Measurements from ENCODE around the gene ZNF497. TPM values are rescaled to one million over a fixed set of nuclear protein-coding genes. Genes with fewer than 3 reads are reported as not detected.

ZNF497 gene
- total and polyA plus RNA-seq, 10 of the 15 experiments (the other 5 are each of a cell fraction or from before 2014, with no cell fraction given) = 0.09 to 0.82 (median 0.28) TPM

DNA sequence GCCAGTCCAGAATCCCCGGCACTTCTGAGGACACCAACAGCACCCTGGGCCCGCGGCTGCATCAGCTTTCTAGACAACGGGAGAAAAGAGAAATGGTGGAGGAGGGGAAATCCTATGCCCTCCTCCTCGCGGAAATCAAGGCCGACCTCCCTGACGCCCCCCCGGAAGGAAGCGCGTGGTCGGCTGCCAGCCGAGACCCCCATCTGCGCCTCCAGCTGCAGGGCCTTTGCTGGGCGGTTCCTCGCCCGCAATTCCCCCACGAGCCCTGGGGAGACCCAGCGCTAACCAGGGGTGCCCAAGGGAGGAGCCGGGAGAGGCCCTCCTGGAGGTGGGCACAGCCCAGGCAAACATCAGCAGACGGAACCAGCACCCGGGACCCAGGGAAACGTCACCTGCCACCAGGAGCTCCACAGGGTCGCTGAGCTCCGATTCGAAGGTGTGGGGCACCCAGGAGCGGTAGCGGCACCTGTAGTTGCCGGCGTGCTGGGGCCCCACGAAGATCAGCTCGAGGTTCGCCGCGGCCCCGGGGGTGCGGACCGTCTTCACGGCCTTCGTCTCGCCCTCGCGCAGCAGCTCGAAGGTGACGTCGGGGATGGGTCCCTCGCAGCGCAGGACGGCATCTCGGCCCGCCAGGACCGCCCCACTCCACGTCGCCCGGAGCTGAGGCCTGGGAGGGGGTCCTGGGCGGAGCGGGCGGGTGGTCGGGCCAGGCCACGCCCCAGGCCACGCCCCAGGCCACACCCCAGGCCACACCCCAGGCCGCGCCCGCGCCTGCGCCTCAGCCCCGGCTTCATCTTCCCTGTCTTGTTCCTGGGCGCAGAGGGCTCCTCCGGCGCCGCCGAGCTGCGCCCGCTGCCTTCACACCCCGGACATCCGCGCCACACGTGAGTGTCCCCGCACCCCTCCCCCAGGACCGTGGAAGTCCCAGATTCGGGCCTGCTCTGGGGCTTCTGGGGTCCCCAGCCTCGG, 15.3 kb downstream of the ZNF497 start:
- H3K36me3 ChIP-seq (ENCODE audit: control insufficient read depth in 2 of 2, insufficient read depth in 2 of 2, low read length in 1 of 2) = no peaks in the 10 kb centered on the region
- DNase-seq (ENCODE audit: low read depth, low spot score) = no peak
- CTCF ChIA-PET = interaction anchor here (0.6 to 2.6 kb wide), 8 partner anchors 14 to 882 kb away, joined by 3 to 13 read pairs (median 4); partner anchors contain the start of genes ZBTB45, ZNF497 and ZSCAN22
- intact Hi-C loops (cut with micrococcal nuclease; ENCODE audit: unreplicated experiment) (no loop called here), in situ Hi-C loops (cut with MboI) (no loop called here)
- peak overlapping the region; percentile 68 for H3K9ac ChIP-seq (ENCODE audit: control insufficient read depth, insufficient read depth, low read length)
- ATAC-seq = peak; percentile 98
- no peaks in the 10 kb centered on the region for H3K9me3 ChIP-seq (replicated peaks; ENCODE audit: control insufficient read depth, insufficient read depth, low read length)
- no peaks in the 10 kb centered on the region; the same call in 1 of the 2 replicates for H3K79me2 ChIP-seq (ENCODE audit: control insufficient read depth, insufficient read depth, low read length)
- FAIRE-seq = no peak
- BruUV-seq (replicated peaks) = TSS peak; percentile 95
- SMC1A ChIA-PET (ENCODE audit: uncharacterized antibody, unreplicated experiment) = interaction anchor here (1.1 to 3.0 kb wide), 6 partner anchors 14 to 41 kb away, joined by 3 to 17 read pairs (median 4); partner anchors contain the start of genes ZNF497 and ZSCAN22
- H3K4me1 ChIP-seq (ENCODE audit: control insufficient read depth, insufficient read depth, low read length) = 0 out of 2 replicates have a peak, but pooled peaks cover 3% of the 10 kb centered on the region
- peak overlapping the region; percentile 44; the same call in 1 of the 2 replicates for H3K27ac ChIP-seq (ENCODE audit: control insufficient read depth, insufficient read depth)
- peak overlapping the region; percentile 93 for H2AFZ ChIP-seq (ENCODE audit: control insufficient read depth, low read depth, low read length)
- 23% methylated on average over 63 of the region's 82 CpGs for WGBS (ENCODE audit: insufficient coverage, insufficient replicate concordance, low lambda C conversion rate, missing lambda C conversion rate)
- no peaks in the 10 kb centered on the region for H3K27me3 ChIP-seq (replicated peaks in 1 of 2; ENCODE audit: control insufficient read depth in 2 of 2, insufficient read depth in 2 of 2, low read length in 1 of 2)
- RAD21 ChIA-PET (ENCODE audit: unreplicated experiment) = interaction anchor here (1.0 to 3.6 kb wide), 4 partner anchors 15 to 174 kb away, joined by 3 to 18 read pairs (median 6); partner anchors contain the start of genes ZNF497 and ZSCAN22
- POLR2A ChIA-PET = interaction anchor here (0.6 to 3.6 kb wide), 14 partner anchors 9 to 431 kb away, joined by 3 to 37 read pairs (median 4); partner anchors contain the start of genes TRIM28, ZNF417, ZNF497 and ZNF584
- peak overlapping the region; percentile 86 for H3K4me2 ChIP-seq (ENCODE audit: control insufficient read depth, insufficient read depth)
- peak overlapping the region; percentile 87 for H3K4me3 ChIP-seq
- no peaks in the 10 kb centered on the region for H4K20me1 ChIP-seq (ENCODE audit: control insufficient read depth, insufficient read depth)
- TF ChIP-seq, protein P1, sequence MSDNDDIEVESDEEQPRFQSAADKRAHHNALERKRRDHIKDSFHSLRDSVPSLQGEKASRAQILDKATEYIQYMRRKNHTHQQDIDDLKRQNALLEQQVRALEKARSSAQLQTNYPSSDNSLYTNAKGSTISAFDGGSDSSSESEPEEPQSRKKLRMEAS (IDR thresholded peaks at IDR 0.05; ENCODE audit: low read depth, low read length) = peak; percentile 10; the same call in 1 of the 2 replicates
- TF ChIP-seq WRNIP1 (IDR thresholded peaks at IDR 0.05; ENCODE audit: borderline replicate concordance, low read depth, low read length) (no peak), CBFB (IDR thresholded peaks at IDR 0.05; ENCODE audit: low read depth) (no peak), HDGF (IDR thresholded peaks at IDR 0.05) (peak; percentile 51; the same call in 1 of the 2 replicates), SMARCA5 (IDR thresholded peaks at IDR 0.05) (peak; percentile 23; the same call in 1 of the 2 replicates), ZNF622 (IDR thresholded peaks at IDR 0.05) (no peak), BACH1 (IDR thresholded peaks at IDR 0.05; ENCODE audit: borderline replicate concordance) (peak; percentile 68; the same call in 1 of the 2 replicates), HCFC1 (IDR thresholded peaks at IDR 0.05; ENCODE audit: low read length) (no peak), POLR2AphosphoS5 (IDR thresholded peaks at IDR 0.05; ENCODE audit: low read length) (peak; percentile 54; the same call in 1 of the 2 replicates), NFIC (IDR thresholded peaks at IDR 0.05; ENCODE audit: low read depth, low read length) (no peak), CHD4 (IDR thresholded peaks at IDR 0.05) (no peak), SMAD5 (IDR thresholded peaks at IDR 0.05; ENCODE audit: low read depth) (no peak), SRF (IDR thresholded peaks at IDR 0.05; ENCODE audit: low read depth in 2 of 2, low read length in 2 of 2) (no peak), STAT3 (IDR thresholded peaks at IDR 0.05; ENCODE audit: low read depth, low read length) (no peak), CREB1 (IDR thresholded peaks at IDR 0.05; ENCODE audit: low read depth) (no peak), MEF2B (IDR thresholded peaks at IDR 0.05; ENCODE audit: partially characterized antibody, poor library complexity, severe bottlenecking) (peak; percentile 25), SMC3 (IDR thresholded peaks at IDR 0.05; ENCODE audit: borderline replicate concordance, low read length) (no peak), GATAD2B (conservative IDR thresholded peaks at IDR 0.05; ENCODE audit: low read depth) (peak; percentile 79), ZZZ3 (IDR thresholded peaks at IDR 0.05; ENCODE audit: control insufficient read depth, insufficient read length, low read depth) (no peak)
- TF ChIP-seq, protein P2, sequence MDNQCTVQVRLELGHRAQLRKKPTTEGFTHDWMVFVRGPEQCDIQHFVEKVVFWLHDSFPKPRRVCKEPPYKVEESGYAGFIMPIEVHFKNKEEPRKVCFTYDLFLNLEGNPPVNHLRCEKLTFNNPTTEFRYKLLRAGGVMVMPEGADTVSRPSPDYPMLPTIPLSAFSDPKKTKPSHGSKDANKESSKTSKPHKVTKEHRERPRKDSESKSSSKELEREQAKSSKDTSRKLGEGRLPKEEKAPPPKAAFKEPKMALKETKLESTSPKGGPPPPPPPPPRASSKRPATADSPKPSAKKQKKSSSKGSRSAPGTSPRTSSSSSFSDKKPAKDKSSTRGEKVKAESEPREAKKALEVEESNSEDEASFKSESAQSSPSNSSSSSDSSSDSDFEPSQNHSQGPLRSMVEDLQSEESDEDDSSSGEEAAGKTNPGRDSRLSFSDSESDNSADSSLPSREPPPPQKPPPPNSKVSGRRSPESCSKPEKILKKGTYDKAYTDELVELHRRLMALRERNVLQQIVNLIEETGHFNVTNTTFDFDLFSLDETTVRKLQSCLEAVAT (IDR thresholded peaks at IDR 0.05) = no peak
- TF ChIP-seq, protein P3, sequence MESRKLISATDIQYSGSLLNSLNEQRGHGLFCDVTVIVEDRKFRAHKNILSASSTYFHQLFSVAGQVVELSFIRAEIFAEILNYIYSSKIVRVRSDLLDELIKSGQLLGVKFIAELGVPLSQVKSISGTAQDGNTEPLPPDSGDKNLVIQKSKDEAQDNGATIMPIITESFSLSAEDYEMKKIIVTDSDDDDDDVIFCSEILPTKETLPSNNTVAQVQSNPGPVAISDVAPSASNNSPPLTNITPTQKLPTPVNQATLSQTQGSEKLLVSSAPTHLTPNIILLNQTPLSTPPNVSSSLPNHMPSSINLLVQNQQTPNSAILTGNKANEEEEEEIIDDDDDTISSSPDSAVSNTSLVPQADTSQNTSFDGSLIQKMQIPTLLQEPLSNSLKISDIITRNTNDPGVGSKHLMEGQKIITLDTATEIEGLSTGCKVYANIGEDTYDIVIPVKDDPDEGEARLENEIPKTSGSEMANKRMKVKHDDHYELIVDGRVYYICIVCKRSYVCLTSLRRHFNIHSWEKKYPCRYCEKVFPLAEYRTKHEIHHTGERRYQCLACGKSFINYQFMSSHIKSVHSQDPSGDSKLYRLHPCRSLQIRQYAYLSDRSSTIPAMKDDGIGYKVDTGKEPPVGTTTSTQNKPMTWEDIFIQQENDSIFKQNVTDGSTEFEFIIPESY (IDR thresholded peaks at IDR 0.05) = no peak

Data from GM12878 (cell line).